22Rv1 (cell line): ENCODE data around the gene SPSB2.
"Not testable (repeated sequence)": the region's sequence is repeated elsewhere in the genome, so short reads cannot be mapped to it uniquely, and the experiment has no call there.

ENCODE experiments used
- CTCF ChIP-seq: fragments of 450-650 bp; IDR thresholded peaks from 2 replicates; pipeline ENCODE4 v1.5.1; 2017; ENCODE audit warnings: mild to moderate bottlenecking
- ZFX ChIP-seq: fragments of 450-650 bp; IDR thresholded peaks from 2 replicates; pipeline ENCODE4 v1.6.1; 2017; ENCODE audit warnings: antibody characterized with exemption, borderline replicate concordance

DNA sequence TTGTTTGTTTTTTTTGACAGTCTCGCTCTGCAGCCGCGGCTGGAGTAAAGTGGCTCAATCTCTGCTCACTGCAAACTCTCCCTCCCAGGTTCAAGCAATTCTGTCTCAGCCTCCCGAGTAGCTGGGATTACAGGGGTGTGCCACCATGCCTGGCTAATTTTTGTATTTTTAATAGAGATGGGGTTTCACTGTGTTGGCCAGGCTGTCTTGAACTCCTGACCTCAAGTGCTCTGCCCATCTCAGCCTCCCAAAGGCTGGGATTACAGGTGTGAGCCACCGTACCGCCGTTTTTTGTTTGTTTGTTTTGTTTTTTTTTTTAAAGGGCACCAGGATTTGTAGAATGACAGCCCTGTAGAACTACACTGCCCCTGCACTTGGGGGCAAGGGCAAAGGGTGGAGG, 15.7 kb upstream of the SPSB2 start:
- not testable (repeated sequence) for TF ChIP-seq CTCF, ZFX
